Vagina (tissue), 2 donors: ENCODE data around the gene CTXN2. TPM values are rescaled to one million over a fixed set of nuclear protein-coding genes. Genes with fewer than 3 reads are reported as not detected.

Experiments
- DNase-seq, 2 donors: peaks; one replicate each; pipeline ENCODE4 v3.0.0-alpha.2; 2017; ENCODE audit errors: extremely low spot score in 2 of 2
- H3K27ac ChIP-seq: fragments of 200-600 bp; sonication (generic); one replicate; pipeline ENCODE4 v1.5.1; 2019
- H3K27me3 ChIP-seq: fragments of 200-600 bp; sonication (generic); one replicate; pipeline ENCODE4 v1.5.1; 2019
- H3K36me3 ChIP-seq, 2 donors: fragments of 200-600 bp; sonication (generic); one replicate each; pipeline ENCODE4 v1.5.1; 2017 to 2019
- H3K4me1 ChIP-seq: fragments of 200-600 bp; sonication (generic); one replicate; pipeline ENCODE4 v1.5.1; 2019
- H3K4me3 ChIP-seq, 2 donors: fragments of 200-600 bp; sonication (generic); 1 replicate in 1 of 2; 2 replicates in 1 of 2; pipeline ENCODE4 v1.5.1; 2016 to 2019
- H3K9me3 ChIP-seq: fragments of 200-600 bp; sonication (generic); one replicate; pipeline ENCODE4 v1.5.1; 2019
- POLR2A ChIP-seq, 2 donors: fragments of 450-650 bp; IDR thresholded peaks; one replicate each; pipeline ENCODE4 v1.6.1; 2017; ENCODE audit warnings: antibody characterized with exemption in 2 of 2, mild to moderate bottlenecking in 2 of 2, moderate library complexity in 2 of 2
- POLR2AphosphoS5 ChIP-seq, 2 donors: sonication (generic); formaldehyde crosslinking; IDR thresholded peaks; one replicate each; pipeline ENCODE4 v1.9.0; 2017; ENCODE audit warnings: antibody characterized with exemption in 2 of 2, mild to moderate bottlenecking in 2 of 2, low read depth in 1 of 2; ENCODE audit not compliant: insufficient read depth in 1 of 2
- intact Hi-C: fragments of 100-400 bp; cut with DNase I; formaldehyde crosslinking; loops from one replicate; pipeline ENCODE4 v1.15.1; 2023
- total RNA-seq: library from RNA; depleted of rRNA; stranded (reverse); fragments of >200 nt; gene quantifications from one replicate; pipeline ENCODE4 v1.2.3, GENCODE V29; 2016
- TF ChIP-seq, protein P1 (sequence below), 3 experiments: fragments of 450-650 bp in 2 of 3; fragments of 200-600 bp in 1 of 3; sonication (generic) in 1 of 3; IDR thresholded peaks; one replicate each; pipeline ENCODE4 v1.5.1; 2017 to 2019; ENCODE audit warnings: antibody characterized with exemption in 3 of 3, mild to moderate bottlenecking in 2 of 3, moderate library complexity in 2 of 3

CTXN2 gene
- total RNA-seq, 1 donor from 2014 or later: not detected

DNA sequence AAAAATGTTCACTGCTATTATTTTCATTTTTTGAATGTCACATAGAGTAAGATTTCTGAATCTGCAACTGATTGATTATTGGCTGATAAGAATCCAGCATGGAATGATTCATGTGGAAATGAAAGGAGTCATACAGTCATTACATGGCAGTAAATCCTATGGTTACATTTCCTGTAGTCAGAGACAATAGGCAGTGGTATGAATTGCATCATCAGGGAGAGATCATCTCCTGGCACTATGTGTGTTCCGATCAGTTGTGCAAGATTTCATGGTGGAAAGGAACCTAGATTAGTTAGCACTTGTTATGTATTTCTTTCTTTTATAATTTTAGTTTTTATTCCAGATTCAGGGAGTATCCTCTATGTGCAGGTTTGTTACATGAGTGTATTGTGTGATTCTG is 53.5 kb downstream of the CTXN2 start:
- H3K4me3 ChIP-seq: no peak overlapping the region
- no peak for DNase-seq
- no peaks in the 10 kb centered on the region for H3K4me1 ChIP-seq
- no peaks in the 10 kb centered on the region for H3K27me3 ChIP-seq
- no peak overlapping the region for H3K27ac ChIP-seq
- TF ChIP-seq POLR2A (IDR thresholded peaks at IDR 0.05): no peak
- TF ChIP-seq POLR2AphosphoS5 (IDR thresholded peaks at IDR 0.05; ENCODE audit: insufficient read depth in 1 of 2, low read depth in 1 of 2): peak in 1 of 2 donors; percentile 50
- TF ChIP-seq, protein P1, sequence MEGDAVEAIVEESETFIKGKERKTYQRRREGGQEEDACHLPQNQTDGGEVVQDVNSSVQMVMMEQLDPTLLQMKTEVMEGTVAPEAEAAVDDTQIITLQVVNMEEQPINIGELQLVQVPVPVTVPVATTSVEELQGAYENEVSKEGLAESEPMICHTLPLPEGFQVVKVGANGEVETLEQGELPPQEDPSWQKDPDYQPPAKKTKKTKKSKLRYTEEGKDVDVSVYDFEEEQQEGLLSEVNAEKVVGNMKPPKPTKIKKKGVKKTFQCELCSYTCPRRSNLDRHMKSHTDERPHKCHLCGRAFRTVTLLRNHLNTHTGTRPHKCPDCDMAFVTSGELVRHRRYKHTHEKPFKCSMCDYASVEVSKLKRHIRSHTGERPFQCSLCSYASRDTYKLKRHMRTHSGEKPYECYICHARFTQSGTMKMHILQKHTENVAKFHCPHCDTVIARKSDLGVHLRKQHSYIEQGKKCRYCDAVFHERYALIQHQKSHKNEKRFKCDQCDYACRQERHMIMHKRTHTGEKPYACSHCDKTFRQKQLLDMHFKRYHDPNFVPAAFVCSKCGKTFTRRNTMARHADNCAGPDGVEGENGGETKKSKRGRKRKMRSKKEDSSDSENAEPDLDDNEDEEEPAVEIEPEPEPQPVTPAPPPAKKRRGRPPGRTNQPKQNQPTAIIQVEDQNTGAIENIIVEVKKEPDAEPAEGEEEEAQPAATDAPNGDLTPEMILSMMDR (IDR thresholded peaks at IDR 0.05): no peak
- H3K9me3 ChIP-seq: no peaks in the 10 kb centered on the region
- intact Hi-C loops: no loop called here
- H3K36me3 ChIP-seq: no peaks in the 10 kb centered on the region

DNA sequence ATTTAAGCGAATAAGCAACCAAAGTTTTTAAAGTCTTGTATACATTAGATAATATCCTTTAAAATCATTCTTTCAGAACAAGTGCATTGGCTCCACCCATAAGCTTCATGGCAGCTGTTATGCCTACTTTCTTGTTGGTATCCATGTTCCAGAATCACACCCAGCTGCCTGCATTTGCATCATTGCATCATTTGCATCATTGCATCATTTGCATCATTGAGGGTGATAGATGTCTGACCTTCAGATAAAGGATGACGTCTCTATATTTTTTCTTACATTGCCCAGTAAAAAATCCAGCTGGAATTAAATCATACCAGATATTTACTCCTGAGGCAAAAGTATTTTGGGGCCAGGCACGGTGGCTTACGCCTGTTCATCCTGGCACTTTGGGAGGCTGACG is 56.9 kb downstream of the CTXN2 start:
- H3K4me3 ChIP-seq: no peak overlapping the region
- H3K36me3 ChIP-seq: no peaks in the 10 kb centered on the region
- no peak overlapping the region for H3K27ac ChIP-seq
- H3K4me1 ChIP-seq: no peaks in the 10 kb centered on the region
- TF ChIP-seq POLR2AphosphoS5 (IDR thresholded peaks at IDR 0.05; ENCODE audit: insufficient read depth in 1 of 2, low read depth in 1 of 2) (no peak), POLR2A (IDR thresholded peaks at IDR 0.05) (no peak)
- TF ChIP-seq, protein P1 (IDR thresholded peaks at IDR 0.05): no peak
- DNase-seq: no peak
- H3K27me3 ChIP-seq: no peaks in the 10 kb centered on the region
- no peaks in the 10 kb centered on the region for H3K9me3 ChIP-seq
- intact Hi-C loops: no loop called here

DNA sequence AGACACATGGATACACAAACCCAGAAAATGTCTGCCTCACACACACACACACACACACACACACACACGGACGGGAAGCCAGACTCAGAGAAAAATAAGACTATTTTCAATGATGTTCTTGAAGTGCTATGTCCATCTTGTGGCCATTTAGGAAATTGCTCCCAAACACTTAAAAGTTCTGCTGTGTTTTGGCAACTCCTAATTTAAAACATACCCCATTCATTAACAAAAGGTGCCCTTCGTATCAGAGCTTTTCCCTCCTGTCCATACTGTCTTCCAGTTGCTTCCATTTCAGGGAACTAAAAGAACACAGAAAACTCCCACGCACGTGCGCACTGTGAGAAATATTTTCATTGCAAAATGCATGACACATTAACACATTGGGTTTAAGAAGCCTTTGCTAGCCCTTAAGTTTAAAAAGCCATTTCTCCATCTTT is 59.2 kb downstream of the CTXN2 start:
- no peaks in the 10 kb centered on the region for H3K4me1 ChIP-seq
- H3K36me3 ChIP-seq: no peaks in the 10 kb centered on the region
- no peak overlapping the region for H3K27ac ChIP-seq
- no peaks in the 10 kb centered on the region for H3K9me3 ChIP-seq
- TF ChIP-seq POLR2AphosphoS5 (IDR thresholded peaks at IDR 0.05; ENCODE audit: insufficient read depth in 1 of 2, low read depth in 1 of 2) (no peak), POLR2A (IDR thresholded peaks at IDR 0.05) (no peak)
- TF ChIP-seq, protein P1 (IDR thresholded peaks at IDR 0.05): peak; percentile 16 to 63 (median 60)
- intact Hi-C loops: no loop called here
- no peaks in the 10 kb centered on the region for H3K27me3 ChIP-seq
- H3K4me3 ChIP-seq: no peak overlapping the region
- no peak for DNase-seq

DNA sequence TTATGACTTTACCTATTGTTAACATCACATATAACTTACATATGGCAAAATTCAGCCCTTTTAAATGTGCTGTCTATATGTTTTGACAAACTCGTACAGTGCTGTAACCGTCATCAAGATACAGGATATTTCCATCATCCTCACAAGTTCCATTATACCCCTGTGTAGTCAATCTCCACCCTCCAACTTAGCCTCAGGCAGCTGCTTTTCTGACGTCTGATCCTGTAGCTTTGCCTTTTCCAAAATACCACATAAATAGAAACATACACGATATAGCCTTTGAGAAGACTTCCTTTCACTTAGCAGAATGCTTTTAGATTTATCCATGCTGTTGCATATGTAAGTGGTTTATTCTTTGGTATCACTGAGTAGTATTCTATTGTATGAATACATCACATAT is 61.7 kb downstream of the CTXN2 start:
- H3K4me3 ChIP-seq: no peak overlapping the region
- no peak overlapping the region for H3K27ac ChIP-seq
- H3K27me3 ChIP-seq: no peaks in the 10 kb centered on the region
- H3K36me3 ChIP-seq: no peaks in the 10 kb centered on the region
- intact Hi-C loops: no loop called here
- no peak for DNase-seq
- no peak for TF ChIP-seq POLR2AphosphoS5 (IDR thresholded peaks at IDR 0.05; ENCODE audit: insufficient read depth in 1 of 2, low read depth in 1 of 2)
- TF ChIP-seq POLR2A (IDR thresholded peaks at IDR 0.05): no peak
- TF ChIP-seq, protein P1 (IDR thresholded peaks at IDR 0.05): no peak
- no peaks in the 10 kb centered on the region for H3K9me3 ChIP-seq
- no peaks in the 10 kb centered on the region for H3K4me1 ChIP-seq

Other genes starting within 250 kb of the CTXN2 start
- gene SLC24A5, start 70.7 kb upstream of the CTXN2 start, total RNA-seq: not detected
- 7.1 TPM for gene MYEF2, start 13.4 kb upstream of the CTXN2 start, total RNA-seq
- not detected for gene SLC12A1, start 14.6 kb downstream of the CTXN2 start, total RNA-seq
- 84.5 TPM for gene DUT, start 139.8 kb downstream of the CTXN2 start, total RNA-seq